ENCODE measurements around the gene ST7. TPM values are rescaled to one million over a fixed set of nuclear protein-coding genes. Genes with fewer than 3 reads are reported as not detected.

The ST7 gene
- total RNA-seq, 1 donor from 2014 or later, result 17.0 TPM

- no peak for DNase-seq (ENCODE audit: low read depth)
- Histone ChIP-seq H3K4me3 (ENCODE audit: low read depth, low read length) (no peak overlapping the region), H3K36me3 (ENCODE audit: control insufficient read depth, insufficient read depth, low read length) (no peaks in the 10 kb centered on the region), H3K27me3 (ENCODE audit: control insufficient read depth, insufficient read depth, low read length) (no peaks in the 10 kb centered on the region)
- no peak for TF ChIP-seq CTCF (IDR thresholded peaks at IDR 0.05; ENCODE audit: insufficient read depth, low read length, poor library complexity, severe bottlenecking)
These were observed 130.3 kb downstream of the ST7 start for GRCh38 chr7:117083648-117084047.

- no peaks in the 10 kb centered on the region for H3K36me3 ChIP-seq (ENCODE audit: control insufficient read depth, insufficient read depth, low read length)
- no peak for DNase-seq (ENCODE audit: low read depth)
- TF ChIP-seq CTCF (IDR thresholded peaks at IDR 0.05; ENCODE audit: insufficient read depth, low read length, poor library complexity, severe bottlenecking), result no peak
- H3K4me3 ChIP-seq (ENCODE audit: low read depth, low read length), result no peak overlapping the region
- no peaks in the 10 kb centered on the region for H3K27me3 ChIP-seq (ENCODE audit: control insufficient read depth, insufficient read depth, low read length)
These were observed 131.0 kb downstream of the ST7 start for GRCh38 chr7:117084286-117084685.

DNA sequence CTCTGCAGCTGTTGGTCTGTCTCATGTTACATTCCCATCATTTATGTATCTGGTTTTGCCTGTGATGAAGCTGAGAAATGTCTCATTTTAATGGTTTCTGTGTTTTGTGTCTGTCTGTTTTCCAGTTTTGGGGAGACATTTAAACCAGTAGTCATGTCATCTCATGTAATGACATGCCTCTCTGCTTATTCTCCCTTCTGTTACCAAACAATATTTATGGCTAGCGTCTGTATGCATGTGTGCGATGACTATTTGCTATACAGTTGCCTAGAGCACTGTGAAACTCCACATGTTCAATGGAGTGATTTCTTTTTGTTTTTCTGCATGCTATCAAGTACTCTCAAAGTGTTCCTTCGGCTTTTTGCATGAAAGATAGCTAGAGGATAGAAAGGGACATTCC, 132.0 kb downstream of the ST7 start:
- Histone ChIP-seq H3K36me3 (ENCODE audit: control insufficient read depth, insufficient read depth, low read length) (no peaks in the 10 kb centered on the region), H3K27me3 (ENCODE audit: control insufficient read depth, insufficient read depth, low read length) (no peaks in the 10 kb centered on the region), H3K4me3 (ENCODE audit: low read depth, low read length) (no peak overlapping the region)
- DNase-seq (ENCODE audit: low read depth), result no peak
- no peak for TF ChIP-seq CTCF (IDR thresholded peaks at IDR 0.05; ENCODE audit: insufficient read depth, low read length, poor library complexity, severe bottlenecking)

DNA sequence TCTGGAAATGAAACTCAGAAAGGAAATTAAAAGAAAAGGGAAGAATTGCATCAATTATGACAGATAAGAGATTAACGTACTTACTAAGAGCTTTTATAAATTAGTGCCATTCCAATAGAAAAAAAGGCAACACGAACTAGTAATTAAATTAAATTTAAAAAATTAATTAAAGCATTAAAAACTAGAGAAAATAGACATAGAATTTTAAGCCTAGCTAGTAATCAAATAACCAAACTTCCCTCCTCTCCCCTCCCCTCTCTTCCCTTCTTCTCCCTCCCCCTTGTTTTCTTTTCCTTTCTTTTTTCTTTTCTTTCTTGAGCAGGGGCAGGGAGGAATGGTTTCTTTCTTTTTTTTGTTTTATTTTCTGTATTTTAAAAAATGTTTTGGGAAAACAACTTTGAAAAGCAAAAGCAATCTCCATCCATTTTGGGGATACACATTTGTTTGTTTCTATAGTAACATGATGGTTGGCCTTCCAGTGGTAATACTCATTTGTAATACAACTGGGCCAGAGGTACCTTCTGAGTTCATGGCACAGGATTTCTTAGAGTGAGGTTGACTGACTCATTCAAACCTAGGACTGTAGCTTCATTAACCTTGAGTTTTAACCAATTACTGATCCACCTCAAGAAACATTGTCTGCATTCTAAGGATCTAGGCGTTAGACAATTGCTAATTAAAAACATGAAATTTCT, 132.6 kb downstream of the ST7 start:
- H3K27me3 ChIP-seq (ENCODE audit: control insufficient read depth, insufficient read depth, low read length), result no peaks in the 10 kb centered on the region
- TF ChIP-seq CTCF (IDR thresholded peaks at IDR 0.05; ENCODE audit: insufficient read depth, low read length, poor library complexity, severe bottlenecking), result no peak
- H3K36me3 ChIP-seq (ENCODE audit: control insufficient read depth, insufficient read depth, low read length), result no peaks in the 10 kb centered on the region
- H3K4me3 ChIP-seq (ENCODE audit: low read depth, low read length), result no peak overlapping the region
- DNase-seq (ENCODE audit: low read depth), result no peak

- TF ChIP-seq CTCF (IDR thresholded peaks at IDR 0.05; ENCODE audit: insufficient read depth, low read length, poor library complexity, severe bottlenecking), result no peak
- Histone ChIP-seq H3K27me3 (ENCODE audit: control insufficient read depth, insufficient read depth, low read length) (no peaks in the 10 kb centered on the region), H3K36me3 (ENCODE audit: control insufficient read depth, insufficient read depth, low read length) (no peaks in the 10 kb centered on the region), H3K4me3 (ENCODE audit: low read depth, low read length) (no peak overlapping the region)
- no peak for DNase-seq (ENCODE audit: low read depth)
These were observed 133.5 kb downstream of the ST7 start for GRCh38 chr7:117086788-117087187.

Measured in kidney epithelial cell (primary cell).